Cardiac muscle cell (in vitro differentiated cells and primary cell): ENCODE data around the gene COL4A4. TPM values are rescaled to one million over a fixed set of nuclear protein-coding genes. Genes with fewer than 3 reads are reported as not detected.

Experiments
- DNase-seq, 2 donors: peaks; one replicate each; pipeline versions ENCODE4 v3.0.0 to v3.0.0-alpha.2; 2010 to 2017; ENCODE audit warnings: low read depth in 1 of 2, low spot score in 1 of 2
- H3K27ac ChIP-seq: fragments of 200-600 bp; sonication (generic); 2 replicates; pipeline ENCODE4 v1.5.1; 2016
- H3K27me3 ChIP-seq: fragments of 200-600 bp; sonication (generic); 2 replicates; pipeline ENCODE4 v1.6.0; 2016; ENCODE audit warnings: control low read depth
- H3K36me3 ChIP-seq: fragments of 200-600 bp; sonication (generic); 2 replicates; pipeline ENCODE4 v1.5.1; 2016; ENCODE audit warnings: control low read depth
- H3K4me1 ChIP-seq: fragments of 200-600 bp; sonication (generic); 2 replicates; pipeline ENCODE4 v1.8.1; 2017; ENCODE audit warnings: low read depth, mild to moderate bottlenecking, mixed run types
- H3K4me3 ChIP-seq: fragments of 200-600 bp; sonication (generic); 2 replicates; pipeline ENCODE4 v1.5.1; 2016; ENCODE audit warnings: mild to moderate bottlenecking
- H3K9me3 ChIP-seq: fragments of 200-600 bp; sonication (generic); 2 replicates; pipeline ENCODE4 v1.5.1; 2017; ENCODE audit warnings: low read depth, mild to moderate bottlenecking, control low read depth
- polyA plus RNA-seq: library from polyadenylated mRNA; unstranded; fragments of >200 nt; fragmentation: Nextera tagmentation; extraction: Ambion mirVana; gene quantifications from 2 replicates; pipeline ENCODE4 v1.2.1, GENCODE V29; 2016
- total RNA-seq: library from RNA; depleted of rRNA; stranded (reverse); fragments of >200 nt; gene quantifications from 2 replicates; pipeline ENCODE4 v1.2.3, GENCODE V29; 2016
- TF ChIP-seq, protein P1 (sequence below): IDR thresholded peaks from 2 replicates; pipeline ENCODE4 v1.5.1; 2012; ENCODE audit warnings: low read depth, mild to moderate bottlenecking, low read length

The COL4A4 gene
- total and polyA plus RNA-seq, 2 experiments from 2014 or later = 0.07 to 0.15 TPM

DNA sequence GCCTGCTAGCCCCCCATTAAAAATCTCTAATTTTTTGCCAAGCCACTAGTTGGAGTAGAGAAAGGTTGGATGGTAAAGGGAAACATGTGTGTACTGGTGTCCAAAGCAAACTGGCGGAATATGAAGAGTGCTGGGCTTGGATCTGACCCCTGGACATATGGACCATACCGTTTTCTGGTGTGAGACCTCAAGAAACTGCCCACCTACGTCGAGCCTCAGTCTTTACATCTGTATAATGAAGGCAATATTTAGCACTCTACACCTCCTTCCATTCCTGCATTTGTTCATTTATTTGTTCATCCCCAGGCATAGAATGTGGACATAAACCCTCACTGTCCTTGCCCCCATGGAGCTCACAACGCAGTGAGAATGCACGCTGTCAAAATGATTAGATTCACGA lies 185.7 kb downstream of the COL4A4 start:
- Histone ChIP-seq H3K27me3 (no peaks in the 10 kb centered on the region), H3K4me3 (no peak overlapping the region), H3K27ac (no peak overlapping the region), H3K9me3 (no peaks in the 10 kb centered on the region), H3K36me3 (no peaks in the 10 kb centered on the region), H3K4me1 (no peaks in the 10 kb centered on the region)
- TF ChIP-seq, protein P1, sequence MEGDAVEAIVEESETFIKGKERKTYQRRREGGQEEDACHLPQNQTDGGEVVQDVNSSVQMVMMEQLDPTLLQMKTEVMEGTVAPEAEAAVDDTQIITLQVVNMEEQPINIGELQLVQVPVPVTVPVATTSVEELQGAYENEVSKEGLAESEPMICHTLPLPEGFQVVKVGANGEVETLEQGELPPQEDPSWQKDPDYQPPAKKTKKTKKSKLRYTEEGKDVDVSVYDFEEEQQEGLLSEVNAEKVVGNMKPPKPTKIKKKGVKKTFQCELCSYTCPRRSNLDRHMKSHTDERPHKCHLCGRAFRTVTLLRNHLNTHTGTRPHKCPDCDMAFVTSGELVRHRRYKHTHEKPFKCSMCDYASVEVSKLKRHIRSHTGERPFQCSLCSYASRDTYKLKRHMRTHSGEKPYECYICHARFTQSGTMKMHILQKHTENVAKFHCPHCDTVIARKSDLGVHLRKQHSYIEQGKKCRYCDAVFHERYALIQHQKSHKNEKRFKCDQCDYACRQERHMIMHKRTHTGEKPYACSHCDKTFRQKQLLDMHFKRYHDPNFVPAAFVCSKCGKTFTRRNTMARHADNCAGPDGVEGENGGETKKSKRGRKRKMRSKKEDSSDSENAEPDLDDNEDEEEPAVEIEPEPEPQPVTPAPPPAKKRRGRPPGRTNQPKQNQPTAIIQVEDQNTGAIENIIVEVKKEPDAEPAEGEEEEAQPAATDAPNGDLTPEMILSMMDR = no peak
- DNase-seq = no peak

DNA sequence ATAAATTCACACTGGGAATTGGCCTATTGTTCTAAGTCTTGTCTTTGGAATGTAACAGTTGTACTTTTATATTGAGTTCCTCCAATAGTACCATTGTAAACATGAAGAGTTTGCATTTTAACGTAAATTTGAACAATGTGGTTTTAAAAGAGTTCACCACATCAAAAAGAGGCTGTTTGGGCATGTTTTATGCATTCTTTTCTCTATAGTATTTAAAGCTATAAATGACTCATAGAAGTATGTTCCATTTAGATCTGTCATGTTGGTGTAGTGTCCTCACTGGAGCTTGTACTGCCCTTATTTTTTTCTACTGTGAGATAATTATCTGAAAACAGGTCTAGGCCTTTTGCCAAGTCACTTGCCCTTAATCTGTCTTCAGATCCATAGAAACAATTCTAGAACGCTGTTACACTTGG lies 186.2 kb downstream of the COL4A4 start:
- peak in 1 of 2 donors; percentile 29 for DNase-seq
- H3K27ac ChIP-seq = no peak overlapping the region

DNA sequence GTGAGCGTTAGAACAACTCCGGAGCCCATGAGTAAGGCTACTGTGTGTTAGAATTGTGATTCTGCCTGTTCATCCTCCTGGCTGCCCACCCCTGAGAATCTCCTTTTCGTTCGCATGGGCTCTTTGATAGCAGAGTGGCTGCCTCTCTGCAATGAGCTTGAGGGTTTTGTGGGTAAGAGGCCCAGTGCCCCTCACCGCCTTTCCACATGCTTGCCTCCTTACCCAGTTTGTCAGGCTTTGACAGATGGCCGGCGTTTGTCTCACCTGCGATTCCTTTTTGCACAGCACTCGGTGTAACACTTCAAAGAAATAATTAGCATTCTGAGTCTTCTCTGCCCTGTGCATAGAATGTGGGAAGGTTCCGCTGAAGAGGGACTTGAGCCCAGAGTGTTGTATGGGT lies 190.2 kb downstream of the COL4A4 start:
- TF ChIP-seq, protein P1 = no peak
- Histone ChIP-seq H3K4me1 (no peaks in the 10 kb centered on the region), H3K27me3 (no peaks in the 10 kb centered on the region), H3K4me3 (no peak overlapping the region), H3K36me3 (no peaks in the 10 kb centered on the region), H3K27ac (no peak overlapping the region), H3K9me3 (no peaks in the 10 kb centered on the region)
- DNase-seq = no peak

More for the DNA sequence above, 186.2 kb downstream of the COL4A4 start:
- Histone ChIP-seq H3K36me3 (no peaks in the 10 kb centered on the region), H3K4me3 (no peak overlapping the region), H3K4me1 (no peaks in the 10 kb centered on the region), H3K27me3 (no peaks in the 10 kb centered on the region), H3K9me3 (no peaks in the 10 kb centered on the region)
- TF ChIP-seq, protein P1 = no peak

DNA sequence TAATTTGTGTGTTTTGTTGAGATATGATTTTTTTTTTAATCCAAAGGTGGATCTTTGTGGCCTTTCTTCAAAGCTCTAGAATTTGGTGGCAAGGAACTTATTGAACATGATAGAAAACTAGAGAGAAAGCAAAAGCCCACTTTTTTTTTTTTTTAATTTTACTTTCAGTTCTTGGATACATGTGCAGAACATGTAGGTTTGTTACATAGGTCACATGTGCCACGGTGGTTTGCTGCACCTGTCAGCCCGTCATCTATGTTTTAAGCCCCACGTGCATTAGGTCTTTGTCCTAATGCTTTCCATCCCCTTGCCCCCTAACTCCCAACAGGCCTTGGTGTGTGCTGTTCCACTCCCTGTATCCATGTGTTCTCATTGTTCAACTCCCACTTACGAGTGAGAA lies 192.2 kb downstream of the COL4A4 start:
- Histone ChIP-seq H3K9me3 (no peaks in the 10 kb centered on the region), H3K27ac (no peak overlapping the region), H3K27me3 (no peaks in the 10 kb centered on the region), H3K36me3 (no peaks in the 10 kb centered on the region), H3K4me1 (no peaks in the 10 kb centered on the region), H3K4me3 (no peak overlapping the region)
- DNase-seq = no peak
- TF ChIP-seq, protein P1 = no peak

DNA sequence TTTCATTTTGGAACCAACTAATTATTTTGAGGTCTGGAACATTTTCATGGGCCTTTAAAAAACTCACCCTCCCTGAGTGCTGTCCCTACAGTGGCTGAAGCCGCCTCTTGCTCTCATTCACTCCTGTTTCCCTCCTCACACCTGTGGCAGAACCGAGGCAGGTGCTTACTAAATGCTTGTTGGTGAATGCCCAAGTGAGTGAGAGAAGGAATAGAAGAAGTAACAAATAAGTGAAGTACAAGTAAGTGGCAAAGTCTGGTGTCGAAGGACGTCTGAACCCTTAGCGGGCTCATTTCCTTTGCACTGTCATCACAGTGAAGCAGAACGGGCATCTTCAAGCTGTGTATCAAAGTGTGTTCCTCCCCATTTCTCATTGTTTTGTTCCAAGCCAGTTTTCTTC lies 192.9 kb downstream of the COL4A4 start:
- no peak overlapping the region for H3K4me3 ChIP-seq

More for the DNA sequence above, 192.9 kb downstream of the COL4A4 start:
- DNase-seq = no peak
- no peaks in the 10 kb centered on the region for H3K4me1 ChIP-seq
- no peaks in the 10 kb centered on the region for H3K27me3 ChIP-seq
- no peak overlapping the region for H3K27ac ChIP-seq
- H3K9me3 ChIP-seq = no peaks in the 10 kb centered on the region
- TF ChIP-seq, protein P1 = no peak
- H3K36me3 ChIP-seq = no peaks in the 10 kb centered on the region
